ENCODE results near the gene GABBR2.

DNA sequence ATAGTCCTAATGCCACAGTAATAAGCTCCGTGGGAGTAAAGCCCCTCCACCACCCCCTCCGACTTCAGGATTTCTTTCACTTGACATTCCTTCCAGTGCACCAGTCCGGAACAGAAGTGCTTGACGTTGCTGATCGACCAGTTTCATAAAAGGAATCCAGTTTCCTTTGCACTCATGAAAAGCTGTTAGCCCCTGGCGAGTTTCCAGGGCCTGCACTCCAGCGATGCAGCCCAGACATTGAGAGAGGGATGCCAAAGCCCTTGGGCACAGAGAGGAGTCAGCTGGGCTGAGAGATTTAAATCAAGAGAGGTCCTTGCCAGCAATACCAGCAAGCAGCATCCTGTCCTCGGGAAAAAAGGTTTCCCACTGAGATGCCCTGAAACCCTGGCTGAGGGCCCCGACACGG lies 170.1 kb downstream of the GABBR2 start:
- TF ChIP-seq, protein P1, sequence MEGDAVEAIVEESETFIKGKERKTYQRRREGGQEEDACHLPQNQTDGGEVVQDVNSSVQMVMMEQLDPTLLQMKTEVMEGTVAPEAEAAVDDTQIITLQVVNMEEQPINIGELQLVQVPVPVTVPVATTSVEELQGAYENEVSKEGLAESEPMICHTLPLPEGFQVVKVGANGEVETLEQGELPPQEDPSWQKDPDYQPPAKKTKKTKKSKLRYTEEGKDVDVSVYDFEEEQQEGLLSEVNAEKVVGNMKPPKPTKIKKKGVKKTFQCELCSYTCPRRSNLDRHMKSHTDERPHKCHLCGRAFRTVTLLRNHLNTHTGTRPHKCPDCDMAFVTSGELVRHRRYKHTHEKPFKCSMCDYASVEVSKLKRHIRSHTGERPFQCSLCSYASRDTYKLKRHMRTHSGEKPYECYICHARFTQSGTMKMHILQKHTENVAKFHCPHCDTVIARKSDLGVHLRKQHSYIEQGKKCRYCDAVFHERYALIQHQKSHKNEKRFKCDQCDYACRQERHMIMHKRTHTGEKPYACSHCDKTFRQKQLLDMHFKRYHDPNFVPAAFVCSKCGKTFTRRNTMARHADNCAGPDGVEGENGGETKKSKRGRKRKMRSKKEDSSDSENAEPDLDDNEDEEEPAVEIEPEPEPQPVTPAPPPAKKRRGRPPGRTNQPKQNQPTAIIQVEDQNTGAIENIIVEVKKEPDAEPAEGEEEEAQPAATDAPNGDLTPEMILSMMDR (IDR thresholded peaks at IDR 0.05; ENCODE audit: low read depth, low read length), result no peak
- TF ChIP-seq EZH2phosphoT487 (IDR thresholded peaks at IDR 0.05; ENCODE audit: low read depth), result no peak

Data from OCI-LY3 (cell line).